ENCODE data around the gene MAML3.

Gene MAML3

DNA sequence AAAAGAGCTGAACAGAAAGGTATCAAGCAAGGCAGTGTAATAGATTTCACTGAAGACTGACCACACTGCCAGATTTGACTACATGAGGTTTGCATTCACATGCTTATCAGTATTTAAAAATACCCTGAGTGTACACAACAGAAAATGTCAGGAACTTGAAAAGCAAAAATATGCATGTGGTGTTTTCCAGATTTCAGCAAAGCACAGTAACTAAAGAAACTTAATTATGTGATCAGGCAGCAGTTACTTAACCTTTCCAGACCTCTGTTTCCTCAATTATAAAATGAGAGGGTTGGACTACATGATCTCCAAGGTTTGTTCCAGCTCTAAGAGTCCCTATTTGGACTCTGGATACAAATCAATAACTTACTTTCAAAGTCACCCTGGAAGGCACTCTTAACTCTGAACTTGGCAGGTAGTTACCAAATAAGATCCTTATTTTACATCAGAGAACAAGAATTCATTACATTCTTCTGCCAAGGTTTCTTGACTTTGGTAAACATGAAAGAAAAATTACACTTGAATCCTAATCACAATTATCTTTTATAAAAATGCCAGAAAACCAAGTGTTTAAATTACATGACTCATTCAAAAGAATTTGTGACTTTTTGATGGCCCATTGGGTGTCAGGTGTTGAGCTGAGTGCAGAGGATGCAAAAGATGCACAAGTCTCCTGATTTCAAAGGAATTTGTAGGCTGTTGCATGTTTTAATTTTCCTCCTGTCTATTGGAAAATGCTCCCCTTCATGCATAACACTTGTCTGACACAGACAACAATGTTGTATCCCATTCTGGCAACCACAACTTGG lies 246.8 kb downstream of the MAML3 start:
- DNase-seq (ENCODE audit: low spot score): no peak
- TF ChIP-seq, protein P1, sequence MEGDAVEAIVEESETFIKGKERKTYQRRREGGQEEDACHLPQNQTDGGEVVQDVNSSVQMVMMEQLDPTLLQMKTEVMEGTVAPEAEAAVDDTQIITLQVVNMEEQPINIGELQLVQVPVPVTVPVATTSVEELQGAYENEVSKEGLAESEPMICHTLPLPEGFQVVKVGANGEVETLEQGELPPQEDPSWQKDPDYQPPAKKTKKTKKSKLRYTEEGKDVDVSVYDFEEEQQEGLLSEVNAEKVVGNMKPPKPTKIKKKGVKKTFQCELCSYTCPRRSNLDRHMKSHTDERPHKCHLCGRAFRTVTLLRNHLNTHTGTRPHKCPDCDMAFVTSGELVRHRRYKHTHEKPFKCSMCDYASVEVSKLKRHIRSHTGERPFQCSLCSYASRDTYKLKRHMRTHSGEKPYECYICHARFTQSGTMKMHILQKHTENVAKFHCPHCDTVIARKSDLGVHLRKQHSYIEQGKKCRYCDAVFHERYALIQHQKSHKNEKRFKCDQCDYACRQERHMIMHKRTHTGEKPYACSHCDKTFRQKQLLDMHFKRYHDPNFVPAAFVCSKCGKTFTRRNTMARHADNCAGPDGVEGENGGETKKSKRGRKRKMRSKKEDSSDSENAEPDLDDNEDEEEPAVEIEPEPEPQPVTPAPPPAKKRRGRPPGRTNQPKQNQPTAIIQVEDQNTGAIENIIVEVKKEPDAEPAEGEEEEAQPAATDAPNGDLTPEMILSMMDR (IDR thresholded peaks at IDR 0.05; ENCODE audit: extremely low read depth, missing control alignments): no peak

DNA sequence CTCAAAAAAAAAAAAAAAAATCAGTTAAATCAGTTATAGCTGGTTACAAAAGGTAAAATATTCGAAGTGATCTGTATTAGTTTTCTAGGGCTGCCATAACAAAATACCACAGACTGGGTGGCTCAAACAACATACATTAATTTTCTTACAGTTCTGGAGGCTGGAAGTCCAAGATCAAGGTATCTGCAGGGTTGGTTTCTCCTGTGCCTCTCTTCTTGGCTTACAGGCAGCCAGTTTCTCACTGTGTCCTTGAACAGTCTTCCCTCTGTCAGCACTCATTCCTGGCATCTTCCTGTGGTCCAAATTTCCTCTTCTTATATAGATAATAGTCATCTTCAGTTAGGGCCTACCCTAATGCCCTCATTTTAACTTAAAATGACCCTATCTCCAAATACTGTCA lies 248.5 kb downstream of the MAML3 start:
- TF ChIP-seq, protein P1 (IDR thresholded peaks at IDR 0.05; ENCODE audit: extremely low read depth, missing control alignments): no peak
- DNase-seq (ENCODE audit: low spot score): no peak

- TF ChIP-seq, protein P1 (IDR thresholded peaks at IDR 0.05; ENCODE audit: extremely low read depth, missing control alignments): no peak
Measured at GRCh38 chr4:139904406-139904805, 249.6 kb downstream of the MAML3 start.

GRCh38 chr4:139903845-139904244 lies 250.1 kb downstream of the MAML3 start:
- TF ChIP-seq, protein P1 (IDR thresholded peaks at IDR 0.05; ENCODE audit: extremely low read depth, missing control alignments): no peak

More at GRCh38 chr4:139904406-139904805, 249.6 kb downstream of the MAML3 start:
- no peak for DNase-seq (ENCODE audit: low spot score)

GRCh38 chr4:139902321-139903320 lies 251.4 kb downstream of the MAML3 start:
- TF ChIP-seq, protein P1 (IDR thresholded peaks at IDR 0.05; ENCODE audit: extremely low read depth, missing control alignments): no peak
- no peak for DNase-seq (ENCODE audit: low spot score)

More at GRCh38 chr4:139903845-139904244, 250.1 kb downstream of the MAML3 start:
- DNase-seq (ENCODE audit: low spot score): no peak

DNA sequence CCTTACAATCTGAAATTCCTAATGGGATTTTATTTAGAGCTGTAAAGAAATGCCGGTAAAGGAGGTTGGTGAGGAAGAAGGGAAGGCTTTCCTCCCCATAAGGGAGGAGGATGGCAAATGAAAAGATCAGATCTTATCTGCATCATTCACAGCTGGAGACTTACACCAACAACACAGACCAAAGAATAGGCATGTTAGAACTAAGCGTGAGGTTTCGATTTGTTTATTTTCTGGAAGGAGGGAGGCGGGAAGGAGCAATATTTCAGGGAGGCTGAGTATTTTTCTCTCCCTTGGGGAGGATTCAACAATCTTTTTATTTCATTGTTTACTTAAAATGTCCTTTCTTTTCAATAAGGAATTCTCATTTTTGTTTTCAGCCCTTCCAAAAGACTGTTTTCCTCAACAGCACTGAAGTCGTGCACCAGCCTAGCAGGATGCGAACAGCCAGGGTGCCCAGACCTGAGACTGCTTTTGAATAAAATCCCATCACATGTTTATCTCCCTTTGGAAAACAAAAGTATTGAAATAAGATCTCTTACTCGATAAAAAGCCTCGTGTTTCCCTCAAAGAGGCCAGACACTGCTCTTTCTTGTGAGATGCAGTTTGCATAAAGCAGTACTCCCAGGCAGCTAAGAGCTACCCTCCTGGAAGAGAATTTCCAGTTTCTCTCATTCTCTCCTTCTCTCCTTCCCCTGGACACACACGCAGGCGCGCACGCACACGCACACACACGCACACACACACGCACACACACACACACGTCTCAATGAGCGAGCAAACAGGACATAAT lies 252.3 kb downstream of the MAML3 start:
- DNase-seq (ENCODE audit: low spot score): no peak
- TF ChIP-seq, protein P1 (IDR thresholded peaks at IDR 0.05; ENCODE audit: extremely low read depth, missing control alignments): no peak
